PC-9 (cell line): ENCODE data around the gene CDKN1C.

Source experiments
- CTCF ChIP-seq: fragments of 200-600 bp; sonication (generic); conservative IDR thresholded peaks from 2 replicates; pipeline ENCODE4 v1.6.1; 2017; ENCODE audit warnings: mixed run types, antibody characterized with exemption, mild to moderate bottlenecking, moderate library complexity
- EZH2 ChIP-seq: fragments of 200-600 bp; sonication (generic); IDR thresholded peaks from 2 replicates; pipeline ENCODE4 v1.8.0; 2017; ENCODE audit warnings: antibody characterized with exemption, low read depth

- TF ChIP-seq CTCF (no peak), EZH2 (no peak)
These were observed 17.0 kb downstream of the CDKN1C start for GRCh38 chr11:2868506-2869133.
